ENCODE results near the gene NUDT22.

Gene NUDT22

DNA sequence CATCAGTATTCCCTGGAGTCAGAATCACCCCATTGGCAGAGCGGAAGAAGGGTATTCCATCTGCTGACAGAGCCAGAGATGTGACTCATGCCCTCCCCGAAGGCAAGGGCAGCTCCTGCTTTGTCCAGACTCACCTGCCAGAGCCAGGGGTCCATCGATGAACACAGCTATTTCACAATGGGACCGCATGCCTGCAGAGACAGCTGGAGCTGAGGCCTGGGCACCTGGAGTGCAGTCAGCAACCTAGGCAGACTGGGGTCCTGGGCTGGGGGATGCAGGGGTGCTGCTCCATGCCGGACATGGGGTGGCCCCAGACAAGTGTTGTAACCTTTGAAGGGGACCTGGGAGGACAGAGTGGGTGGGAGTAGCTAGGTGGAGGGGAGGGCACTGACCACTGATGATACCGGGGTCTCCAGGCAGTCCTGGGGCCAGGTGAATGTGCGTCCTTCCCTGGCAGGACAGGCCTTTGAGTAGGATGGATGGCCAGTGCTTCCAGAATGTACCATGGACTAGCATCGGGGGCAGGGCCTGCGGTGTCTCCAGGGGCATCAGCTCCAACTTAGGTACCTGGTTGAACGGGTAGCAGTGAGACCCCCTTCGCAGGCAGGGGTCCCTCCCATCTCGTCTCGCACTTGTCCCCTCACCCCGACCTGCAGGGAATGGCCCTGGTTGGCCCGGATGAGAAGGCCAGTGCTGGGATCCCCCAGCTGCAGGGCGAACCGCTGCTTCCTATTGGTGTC, 1.8 kb upstream of the NUDT22 start:
- H3K4me3 ChIP-seq (ENCODE audit: low read length), result no peak overlapping the region
- no peak for DNase-seq (ENCODE audit: low read depth, low spot score)

DNA sequence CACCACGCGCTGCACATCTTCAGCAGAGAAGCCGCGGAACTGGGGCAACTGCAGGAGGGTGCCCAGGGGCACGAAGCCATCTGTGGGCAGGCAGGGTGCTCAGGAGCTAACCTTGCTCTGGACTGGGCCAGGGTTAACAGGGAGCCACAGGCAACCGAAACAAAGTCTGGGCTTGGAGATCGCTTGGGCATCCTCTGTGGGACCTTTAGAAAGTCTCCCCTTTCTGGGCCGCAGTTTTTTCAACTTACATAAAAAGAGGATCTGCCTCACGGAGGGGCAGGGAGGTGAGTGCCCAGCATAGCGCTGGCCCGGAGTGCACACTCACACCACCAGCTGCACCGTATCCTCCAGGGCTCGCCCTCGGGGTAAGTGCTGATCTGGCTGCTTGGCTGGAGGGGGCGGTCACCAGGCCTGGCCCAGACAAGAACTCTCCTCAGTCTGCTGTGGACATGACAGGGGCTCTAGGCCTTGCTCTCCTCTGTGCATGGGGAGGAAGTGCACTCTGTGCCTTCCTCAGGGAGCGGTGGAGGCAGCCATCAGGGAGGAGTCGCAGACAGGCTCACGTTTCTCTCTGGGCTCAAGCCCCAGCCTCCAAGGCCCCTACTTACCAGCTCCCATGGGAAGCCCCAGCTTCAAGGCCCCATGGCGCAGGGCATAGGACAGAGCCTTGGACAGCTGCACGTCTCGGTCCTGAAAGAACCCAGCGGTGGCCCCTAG, 1.0 kb upstream of the NUDT22 start:
- H3K4me3 ChIP-seq (ENCODE audit: low read length), result peak overlapping the region; percentile 91
- no peak for DNase-seq (ENCODE audit: low read depth, low spot score)

DNA sequence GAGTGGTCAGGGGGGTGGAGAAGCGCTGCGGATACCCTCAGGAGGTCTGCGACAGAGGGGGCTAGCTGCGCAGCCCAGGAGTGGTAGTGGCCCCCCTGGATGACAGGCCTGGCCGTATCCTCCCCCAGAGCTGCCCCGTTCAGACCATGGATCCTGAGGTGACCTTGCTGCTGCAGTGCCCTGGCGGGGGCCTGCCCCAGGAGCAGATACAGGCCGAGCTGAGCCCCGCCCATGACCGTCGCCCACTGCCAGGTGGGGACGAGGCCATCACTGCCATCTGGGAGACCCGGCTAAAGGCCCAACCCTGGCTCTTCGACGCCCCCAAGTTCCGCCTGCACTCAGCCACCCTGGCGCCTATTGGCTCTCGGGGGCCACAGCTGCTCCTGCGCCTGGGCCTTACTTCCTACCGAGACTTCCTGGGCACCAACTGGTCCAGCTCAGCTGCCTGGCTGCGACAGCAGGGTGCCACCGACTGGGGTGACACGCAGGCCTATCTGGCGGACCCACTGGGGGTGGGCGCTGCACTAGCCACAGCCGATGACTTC, 505 bp downstream of the NUDT22 start:
- H3K4me3 ChIP-seq (ENCODE audit: low read length), result peak overlapping the region; percentile 91
- peak; percentile 57 for DNase-seq (ENCODE audit: low read depth, low spot score)

- H3K4me3 ChIP-seq (ENCODE audit: low read length), result peak overlapping the region; percentile 91
These were observed 1.4 kb downstream of the NUDT22 start for GRCh38 chr11:64227405-64227956.

GRCh38 chr11:64229090-64229743, 3.1 kb downstream of the NUDT22 start:
- H3K4me3 ChIP-seq (ENCODE audit: low read length), result no peak overlapping the region
- DNase-seq (ENCODE audit: low read depth, low spot score), result no peak

More at GRCh38 chr11:64227405-64227956, 1.4 kb downstream of the NUDT22 start:
- DNase-seq (ENCODE audit: low read depth, low spot score), result no peak

DNA sequence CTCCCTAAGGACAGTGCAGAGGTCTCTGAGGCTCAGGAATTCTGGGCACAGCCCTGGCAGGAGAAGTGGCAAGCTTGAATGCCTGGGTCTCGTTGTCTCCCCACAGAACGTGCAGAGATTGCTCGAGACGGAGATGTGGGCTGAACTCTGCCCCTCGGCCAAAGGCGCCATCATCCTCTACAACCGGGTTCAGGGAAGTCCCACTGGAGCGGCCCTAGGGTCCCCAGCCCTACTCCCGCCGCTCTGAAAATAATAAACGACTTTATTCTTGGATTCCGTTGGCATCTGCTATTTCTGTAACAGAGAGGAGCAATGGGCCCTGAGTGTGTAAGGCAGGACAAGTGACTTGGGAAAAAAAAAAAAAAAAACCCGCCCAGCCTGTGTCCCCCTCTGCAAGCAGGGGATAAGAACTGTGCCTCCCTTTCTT, 3.7 kb downstream of the NUDT22 start:
- H3K4me3 ChIP-seq (ENCODE audit: low read length), result peak overlapping the region; percentile 60
- no peak for DNase-seq (ENCODE audit: low read depth, low spot score)

DNA sequence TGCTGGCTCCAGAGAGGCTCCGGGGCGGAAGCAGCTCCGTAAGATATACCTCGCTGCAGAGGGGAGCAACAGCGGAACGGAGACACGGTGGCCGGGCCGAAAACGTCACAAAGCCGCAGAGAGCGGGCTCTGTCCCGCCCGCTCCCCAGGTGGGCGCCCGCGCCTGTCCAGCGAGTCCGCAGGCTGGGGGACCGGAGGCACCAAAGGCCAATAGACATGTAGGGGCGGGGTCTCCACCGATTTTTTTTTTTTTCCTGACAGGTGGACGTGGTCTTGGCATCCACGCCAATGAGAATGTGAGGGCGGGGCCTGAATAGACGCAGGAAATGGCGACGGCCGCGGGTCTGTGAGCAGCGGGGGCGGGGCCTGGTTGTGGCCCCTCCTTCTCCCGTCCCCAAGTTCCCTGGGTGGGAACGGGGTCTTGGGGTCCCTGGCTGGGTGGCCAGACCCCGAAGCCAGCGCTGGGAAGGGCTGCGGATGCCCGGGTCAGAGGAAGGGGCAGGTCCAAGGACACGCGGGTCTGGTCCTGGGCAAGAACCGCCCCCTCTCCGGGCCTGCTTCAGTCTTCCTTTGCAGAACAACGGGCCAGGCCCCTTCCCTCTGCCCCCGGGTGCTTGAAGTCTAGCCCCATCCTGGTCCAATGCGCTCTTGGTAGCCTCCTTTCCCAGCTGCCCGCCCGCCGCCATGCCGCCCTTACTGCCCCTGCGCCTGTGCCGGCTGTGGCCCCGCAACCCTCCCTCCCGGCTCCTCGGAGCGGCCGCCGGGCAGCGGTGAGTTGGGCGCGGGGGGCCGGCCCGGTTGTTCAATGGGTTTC, 4.3 kb downstream of the NUDT22 start, which contains the start of gene DNAJC4:
TSS of gene DNAJC4 (plus strand) at position 378 of the 814 bp plus-strand sequence. CDS start at position 685, 307 bp downstream.
- H3K4me3 ChIP-seq (ENCODE audit: low read length), result peak within 1 kb of the TSS; percentile 60
- peak; percentile 78 for DNase-seq (ENCODE audit: low read depth, low spot score)

DNA sequence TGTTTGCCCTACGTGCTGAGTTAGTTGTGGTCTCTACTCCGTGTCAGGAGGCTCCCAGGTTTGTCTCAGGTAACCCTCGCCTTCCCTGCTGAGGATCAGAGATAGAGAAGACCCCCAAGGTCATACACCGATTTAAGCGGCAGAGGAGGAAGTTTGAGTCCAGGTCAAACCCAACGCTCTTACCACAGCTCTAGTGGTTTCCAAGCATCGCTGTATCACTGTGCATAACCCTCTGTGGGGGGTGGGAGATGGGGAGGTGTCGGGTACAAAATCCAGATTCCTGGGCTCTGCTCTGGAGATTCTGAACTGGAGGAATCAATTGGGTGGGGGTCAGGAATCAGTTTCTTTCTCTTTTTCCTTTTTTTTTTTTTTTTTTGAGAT, 4.9 kb downstream of the NUDT22 start:
- peak overlapping the region; percentile 60 for H3K4me3 ChIP-seq (ENCODE audit: low read length)
- no peak for DNase-seq (ENCODE audit: low read depth, low spot score)

DNA sequence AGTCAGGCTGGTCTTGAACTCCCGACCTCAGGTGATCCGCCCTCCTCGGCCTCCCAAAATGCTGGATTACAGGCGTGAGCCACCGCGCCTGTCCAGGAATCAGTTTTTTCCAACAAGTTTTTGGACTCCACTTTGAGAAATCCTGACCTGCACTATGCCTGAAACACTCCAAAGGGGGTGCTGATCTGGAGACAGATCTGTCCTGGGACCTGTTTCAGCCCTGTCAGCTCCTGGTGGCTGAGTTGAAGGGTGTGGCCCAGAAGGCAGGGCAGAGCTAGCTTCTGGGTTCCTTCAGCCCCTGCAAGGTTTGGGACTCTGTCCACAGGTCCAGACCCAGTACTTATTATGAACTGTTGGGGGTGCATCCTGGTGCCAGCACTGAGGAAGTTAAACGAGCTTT, 5.5 kb downstream of the NUDT22 start:
- no peak for DNase-seq (ENCODE audit: low read depth, low spot score)

DNA sequence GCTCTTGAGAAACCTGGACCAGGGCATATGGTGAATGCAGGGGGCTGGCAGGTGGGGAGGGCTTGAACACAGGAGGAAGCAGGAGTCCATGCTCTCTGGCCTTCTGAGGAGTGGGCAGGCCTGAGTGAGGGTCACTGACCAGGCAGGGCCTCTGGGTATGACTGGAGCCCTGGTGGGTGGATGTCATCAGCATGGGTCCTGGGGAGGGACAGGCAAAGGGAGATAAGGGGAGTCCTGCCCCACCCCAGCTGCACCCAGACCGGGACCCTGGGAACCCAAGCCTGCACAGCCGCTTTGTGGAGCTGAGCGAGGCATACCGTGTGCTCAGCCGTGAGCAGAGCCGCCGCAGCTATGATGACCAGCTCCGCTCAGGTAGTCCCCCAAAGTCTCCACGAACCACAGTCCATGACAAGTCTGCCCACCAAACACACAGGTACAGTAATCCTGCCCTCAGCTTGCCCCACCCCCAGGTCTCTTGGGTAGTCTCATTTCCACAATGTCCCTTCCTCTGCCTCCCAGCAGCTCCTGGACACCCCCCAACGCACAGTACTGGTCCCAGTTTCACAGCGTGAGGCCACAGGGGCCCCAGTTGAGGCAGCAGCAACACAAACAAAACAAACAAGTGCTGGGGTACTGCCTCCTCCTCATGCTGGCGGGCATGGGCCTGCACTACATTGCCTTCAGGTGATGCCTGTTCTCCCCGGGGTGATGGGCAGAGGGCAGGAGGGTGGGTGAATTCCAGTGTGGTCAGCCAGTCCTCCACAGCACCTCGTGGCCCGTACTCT, 6.3 kb downstream of the NUDT22 start:
- H3K4me3 ChIP-seq (ENCODE audit: low read length), result no peak overlapping the region
- DNase-seq (ENCODE audit: low read depth, low spot score), result no peak

More for the DNA sequence above, 5.5 kb downstream of the NUDT22 start:
- no peak overlapping the region for H3K4me3 ChIP-seq (ENCODE audit: low read length)

- no peak for DNase-seq (ENCODE audit: low read depth, low spot score)
- H3K4me3 ChIP-seq (ENCODE audit: low read length), result no peak overlapping the region
These were observed 6.9 kb downstream of the NUDT22 start for GRCh38 chr11:64232967-64233315.

DNA sequence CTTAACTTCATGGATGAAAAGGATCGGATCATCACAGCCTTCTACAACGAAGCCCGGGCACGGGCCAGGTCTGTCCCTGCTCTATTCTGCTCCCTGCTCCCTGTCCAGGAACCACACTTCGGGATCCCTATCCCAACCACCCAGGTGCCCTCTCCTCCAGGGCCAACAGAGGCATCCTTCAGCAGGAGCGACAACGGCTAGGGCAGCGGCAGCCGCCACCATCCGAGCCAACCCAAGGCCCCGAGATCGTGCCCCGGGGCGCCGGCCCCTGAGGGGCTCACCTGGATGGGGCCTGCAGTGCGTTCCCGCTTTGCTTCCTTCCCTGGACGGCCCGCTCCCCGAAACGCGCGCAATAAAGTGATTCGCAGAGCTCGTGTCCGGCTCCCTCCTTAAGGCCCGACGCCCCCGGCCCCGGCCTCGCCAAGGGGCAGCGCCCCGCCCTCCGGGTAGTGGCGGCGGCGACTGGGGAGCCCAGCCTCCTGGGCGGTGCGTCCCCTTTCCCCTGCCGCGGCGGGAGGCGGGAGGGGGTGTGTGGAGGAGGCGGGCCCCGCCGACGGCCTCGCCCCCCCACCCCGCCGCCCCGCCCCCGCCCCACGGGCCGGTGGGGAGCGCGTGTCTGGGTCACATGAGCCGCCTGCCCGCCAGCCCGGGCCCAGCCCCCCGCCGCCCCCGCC, 8.0 kb downstream of the NUDT22 start, which contains the start of gene VEGFB:
TSS of gene VEGFB (plus strand) at position 672 of the 674 bp plus-strand sequence. CDS start 250 bp downstream, outside the sequence.
- H3K4me3 ChIP-seq (ENCODE audit: low read length), result peak within 1 kb of the TSS; percentile 60
- DNase-seq (ENCODE audit: low read depth, low spot score), result no peak

GRCh38 chr11:64234647-64235379, 8.7 kb downstream of the NUDT22 start:
- no peak for DNase-seq (ENCODE audit: low read depth, low spot score)
- H3K4me3 ChIP-seq (ENCODE audit: low read length), result peak overlapping the region; percentile 60

DNA sequence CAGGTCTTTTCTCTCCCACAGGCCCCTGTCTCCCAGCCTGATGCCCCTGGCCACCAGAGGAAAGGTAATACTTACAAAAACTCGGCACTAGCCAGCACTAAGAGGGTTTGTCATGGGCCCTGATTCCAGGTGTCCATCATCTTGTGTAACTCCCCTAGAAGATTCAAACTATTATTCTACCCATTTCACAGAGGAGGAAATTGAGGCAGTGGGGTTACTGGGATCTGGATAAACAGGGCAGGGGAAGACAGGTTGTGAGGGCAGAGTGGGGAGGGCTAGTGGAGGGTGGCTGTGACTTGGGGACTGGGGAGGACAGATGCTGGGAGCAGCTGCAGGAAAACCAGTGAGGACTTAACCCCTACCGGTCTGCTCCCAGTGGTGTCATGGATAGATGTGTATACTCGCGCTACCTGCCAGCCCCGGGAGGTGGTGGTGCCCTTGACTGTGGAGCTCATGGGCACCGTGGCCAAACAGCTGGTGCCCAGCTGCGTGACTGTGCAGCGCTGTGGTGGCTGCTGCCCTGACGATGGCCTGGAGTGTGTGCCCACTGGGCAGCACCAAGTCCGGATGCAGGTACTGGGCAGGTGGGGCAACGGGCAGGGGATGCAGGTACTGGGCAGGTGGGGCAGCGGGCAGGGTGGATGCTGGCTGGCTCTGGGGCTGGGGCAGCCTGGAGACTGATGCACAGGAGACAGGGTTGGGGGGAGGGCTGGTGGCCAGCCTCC, 9.5 kb downstream of the NUDT22 start:
- peak overlapping the region; percentile 60 for H3K4me3 ChIP-seq (ENCODE audit: low read length)
- DNase-seq (ENCODE audit: low read depth, low spot score), result no peak

DNA sequence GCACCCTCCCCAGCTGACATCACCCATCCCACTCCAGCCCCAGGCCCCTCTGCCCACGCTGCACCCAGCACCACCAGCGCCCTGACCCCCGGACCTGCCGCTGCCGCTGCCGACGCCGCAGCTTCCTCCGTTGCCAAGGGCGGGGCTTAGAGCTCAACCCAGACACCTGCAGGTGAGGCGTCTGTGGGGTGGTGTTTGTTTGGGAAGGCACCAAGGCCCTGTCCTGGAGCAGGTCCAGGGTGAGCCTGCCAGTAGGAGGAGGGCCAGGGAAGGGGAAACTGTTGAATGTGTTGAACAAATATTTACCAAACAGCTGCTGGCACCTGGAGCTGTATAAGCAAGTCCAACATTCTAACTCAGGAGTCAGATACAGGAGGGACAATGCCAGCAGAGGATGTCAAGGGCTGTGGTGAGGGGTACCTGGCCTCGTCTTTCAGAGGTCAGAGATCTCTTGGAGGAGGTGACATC, 11.4 kb downstream of the NUDT22 start:
- no peak for DNase-seq (ENCODE audit: low read depth, low spot score)
- H3K4me3 ChIP-seq (ENCODE audit: low read length), result no peak overlapping the region

DNA sequence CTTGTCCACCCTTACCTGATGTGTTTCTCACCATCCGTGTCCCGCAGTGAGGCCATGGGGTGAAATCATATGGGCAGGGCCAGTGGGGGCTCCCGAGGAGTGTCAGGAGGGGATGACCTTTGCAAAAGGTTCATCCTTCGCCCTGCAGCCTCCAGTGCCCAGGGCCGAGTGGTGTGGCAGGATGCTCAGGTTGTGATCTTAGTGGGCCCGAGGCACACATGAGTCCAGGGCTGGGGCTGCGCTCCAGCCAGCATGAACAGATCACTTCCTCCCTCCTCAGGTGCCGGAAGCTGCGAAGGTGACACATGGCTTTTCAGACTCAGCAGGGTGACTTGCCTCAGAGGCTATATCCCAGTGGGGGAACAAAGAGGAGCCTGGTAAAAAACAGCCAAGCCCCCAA, 12.0 kb downstream of the NUDT22 start:
- DNase-seq (ENCODE audit: low read depth, low spot score), result no peak
- no peak overlapping the region for H3K4me3 ChIP-seq (ENCODE audit: low read length)
